HG03469 (cell line): ENCODE results near the gene GATAD2A.

Experiments
- ATAC-seq: cut with Tn5 transposase; IDR thresholded peaks from one replicate; pipeline ENCODE4 v1.9.1; 2021; ENCODE audit warnings: mild to moderate bottlenecking, moderate library complexity, moderate number of reproducible peaks; ENCODE audit not compliant: unreplicated experiment

Gene GATAD2A

DNA sequence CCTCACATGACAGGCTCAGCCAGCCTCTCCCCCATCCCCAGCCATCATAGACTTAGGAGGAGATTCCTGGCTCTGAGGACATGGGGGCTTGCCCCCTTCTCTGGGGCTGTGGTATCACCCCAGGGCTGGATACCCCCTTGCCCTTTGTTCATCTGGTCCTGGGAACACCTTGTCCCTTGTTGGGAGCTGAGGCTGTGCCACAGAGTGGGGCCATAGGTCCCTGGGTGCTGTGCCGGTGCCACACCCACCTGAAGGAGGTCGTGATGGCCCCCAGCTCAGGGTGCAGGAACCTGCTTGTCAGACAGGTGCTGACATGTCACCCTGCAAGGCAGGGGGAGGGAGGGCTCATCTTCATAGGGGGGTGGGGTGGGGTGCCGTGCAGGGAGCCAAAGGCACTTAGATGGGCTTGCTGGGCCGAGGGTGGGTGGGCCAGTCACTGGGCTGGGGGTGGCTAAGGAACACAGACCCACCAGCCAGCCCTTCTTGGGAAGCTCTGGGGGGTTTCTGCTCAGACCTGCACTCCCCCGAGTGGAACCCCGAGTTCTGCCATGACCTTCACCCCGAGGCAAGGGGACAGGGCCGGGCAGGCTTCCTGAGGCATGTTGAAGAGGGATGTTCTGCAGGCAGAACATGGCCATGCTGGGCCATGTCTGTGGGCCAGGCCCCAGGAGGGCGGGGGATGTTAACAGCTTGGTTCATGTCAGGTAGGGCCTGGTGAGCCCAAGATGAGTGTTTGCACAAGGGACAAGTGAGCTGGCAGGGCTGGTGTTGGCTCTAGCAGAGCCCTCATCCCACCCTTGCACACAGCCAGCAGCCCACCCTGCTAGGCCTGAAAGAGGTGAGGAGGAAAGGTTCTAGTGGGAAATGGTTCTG is 81.8 kb downstream of the GATAD2A start:
- ATAC-seq, result no peak

DNA sequence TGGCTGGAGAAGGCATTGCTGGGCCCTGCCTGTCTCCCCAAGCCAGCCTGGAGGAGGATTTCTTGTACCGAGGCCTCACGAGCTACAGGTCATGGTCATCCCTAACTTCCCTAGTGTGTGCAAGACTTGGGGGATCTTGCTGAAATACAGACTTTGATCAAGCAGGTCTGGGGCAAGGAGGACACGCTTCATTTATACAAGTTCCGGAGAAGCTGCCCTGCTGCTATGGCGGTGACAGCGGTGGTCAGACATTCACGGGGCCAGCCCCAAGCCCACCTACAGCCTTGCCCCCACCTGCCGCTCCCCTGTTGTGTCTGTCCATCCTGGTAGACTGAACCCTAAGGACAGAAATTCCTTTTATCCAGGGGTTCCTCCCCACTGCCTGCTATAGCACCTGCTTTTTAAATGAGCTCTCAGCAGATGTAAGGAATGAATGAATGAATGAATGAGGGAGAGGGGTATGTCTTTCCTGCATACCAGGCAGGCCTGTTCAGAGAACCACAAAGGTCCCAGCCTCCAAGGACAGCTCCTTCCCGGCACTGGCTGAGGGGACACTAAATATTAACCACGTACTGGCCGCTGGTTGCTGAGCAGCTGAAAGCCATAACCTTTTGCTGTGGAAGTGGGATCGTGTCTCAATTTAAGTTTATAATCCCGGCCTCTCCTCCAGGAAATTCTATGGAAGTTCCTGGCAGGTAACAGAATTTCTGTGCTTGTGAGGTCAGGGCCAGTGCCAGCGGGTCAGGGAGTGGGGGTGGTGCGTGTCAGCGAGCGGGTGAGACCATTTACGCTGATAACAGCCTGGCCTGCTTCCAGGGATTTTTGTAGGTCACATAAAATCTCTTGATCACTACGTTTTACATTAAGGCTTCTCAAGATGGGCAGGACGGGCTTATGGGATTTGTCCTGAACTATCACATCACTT is 82.7 kb downstream of the GATAD2A start:
- no peak for ATAC-seq

DNA sequence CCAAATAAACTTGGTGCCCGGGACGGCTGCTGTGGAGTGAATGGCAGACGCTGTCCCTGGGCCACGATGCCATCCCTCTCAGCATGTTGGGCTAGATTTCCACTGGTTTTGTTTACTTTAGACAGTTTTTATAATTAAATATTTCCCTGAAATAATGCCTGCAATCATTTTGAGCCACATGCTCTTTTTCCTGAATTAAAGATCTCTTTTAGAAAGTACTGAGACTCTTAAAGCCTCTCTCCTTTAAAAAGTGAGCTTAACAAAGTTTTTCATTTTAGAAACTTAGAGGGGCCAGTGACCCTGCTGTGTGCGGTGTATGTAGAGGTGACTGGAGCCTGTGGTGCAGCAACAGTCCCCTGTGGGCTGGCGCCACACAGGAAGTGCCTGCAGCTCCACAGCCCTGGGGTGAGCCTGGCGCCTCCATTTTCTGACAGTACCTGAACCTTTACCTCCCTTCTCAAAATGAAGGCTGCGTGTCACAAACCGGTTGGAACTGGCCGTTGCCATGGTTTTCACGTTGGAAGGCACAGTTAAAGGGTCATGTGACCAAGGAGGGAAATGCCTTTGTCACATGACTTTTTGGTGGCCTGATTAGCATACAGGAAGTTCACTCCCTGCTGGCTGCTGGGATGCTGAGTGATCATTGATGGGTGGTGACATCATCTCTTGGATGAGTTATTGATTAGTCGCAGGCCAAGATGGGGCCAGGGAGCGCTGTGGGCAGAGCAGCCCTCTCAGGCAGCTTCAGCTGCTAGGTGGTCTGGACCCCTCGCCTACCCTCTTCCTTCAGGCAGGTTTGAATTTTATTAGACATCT is 83.6 kb downstream of the GATAD2A start:
- peak; percentile 41 for ATAC-seq

DNA sequence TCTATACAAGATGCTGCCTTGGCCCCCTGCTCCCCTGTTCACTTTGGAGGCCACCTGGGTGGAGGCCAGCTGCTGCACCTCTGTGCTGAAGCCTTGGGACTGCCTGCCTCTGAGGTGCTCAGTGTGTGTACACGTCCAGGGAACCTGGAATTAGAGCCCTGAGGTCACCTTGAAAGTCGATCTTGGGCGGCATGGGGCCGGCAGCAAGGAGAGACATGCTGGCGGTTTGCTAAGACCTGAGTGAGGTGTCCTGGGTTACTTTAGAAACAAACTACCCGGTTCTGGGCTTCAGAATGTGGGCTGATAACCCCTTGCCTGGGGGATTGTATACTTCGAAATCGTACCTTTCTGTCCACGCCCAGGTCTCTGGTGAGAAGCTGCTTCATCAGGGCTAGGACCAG is 84.3 kb downstream of the GATAD2A start:
- ATAC-seq, result no peak

DNA sequence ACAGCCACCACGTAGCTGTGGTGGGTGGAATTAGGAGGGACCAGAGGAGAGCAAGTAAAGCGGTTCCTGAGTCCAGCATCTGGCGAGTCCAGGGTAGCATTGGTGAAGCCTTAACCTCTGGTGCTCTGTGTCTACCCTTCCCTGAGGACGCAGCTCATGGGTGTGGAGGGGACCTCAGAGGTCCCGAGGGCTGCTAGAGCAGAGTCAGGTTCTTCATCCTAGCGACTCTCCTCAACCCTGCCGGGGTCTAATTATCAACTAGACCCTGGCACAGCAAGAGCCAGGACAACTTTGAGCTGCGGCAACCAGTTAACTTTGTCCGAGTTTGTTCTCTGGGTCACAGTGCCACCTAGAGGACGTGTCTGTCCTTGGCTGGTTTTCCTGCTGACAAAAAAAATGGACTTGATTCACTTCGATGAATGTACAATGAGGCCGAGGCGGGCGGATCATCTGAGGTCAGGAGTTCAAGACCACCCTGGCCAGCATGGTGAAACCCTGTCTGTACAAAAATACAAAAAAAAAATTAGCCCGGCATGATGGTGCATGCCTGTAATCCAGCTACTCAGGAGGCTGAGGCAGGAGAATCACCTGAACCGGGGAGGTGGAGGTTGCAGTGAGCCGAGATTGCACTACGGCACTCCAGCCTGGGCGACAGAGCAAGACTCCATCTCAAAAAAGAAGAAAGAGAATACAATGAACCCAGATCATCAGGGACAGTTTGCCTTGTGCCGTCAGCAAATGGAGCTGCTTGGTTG is 84.9 kb downstream of the GATAD2A start:
- ATAC-seq, result peak; percentile 40

DNA sequence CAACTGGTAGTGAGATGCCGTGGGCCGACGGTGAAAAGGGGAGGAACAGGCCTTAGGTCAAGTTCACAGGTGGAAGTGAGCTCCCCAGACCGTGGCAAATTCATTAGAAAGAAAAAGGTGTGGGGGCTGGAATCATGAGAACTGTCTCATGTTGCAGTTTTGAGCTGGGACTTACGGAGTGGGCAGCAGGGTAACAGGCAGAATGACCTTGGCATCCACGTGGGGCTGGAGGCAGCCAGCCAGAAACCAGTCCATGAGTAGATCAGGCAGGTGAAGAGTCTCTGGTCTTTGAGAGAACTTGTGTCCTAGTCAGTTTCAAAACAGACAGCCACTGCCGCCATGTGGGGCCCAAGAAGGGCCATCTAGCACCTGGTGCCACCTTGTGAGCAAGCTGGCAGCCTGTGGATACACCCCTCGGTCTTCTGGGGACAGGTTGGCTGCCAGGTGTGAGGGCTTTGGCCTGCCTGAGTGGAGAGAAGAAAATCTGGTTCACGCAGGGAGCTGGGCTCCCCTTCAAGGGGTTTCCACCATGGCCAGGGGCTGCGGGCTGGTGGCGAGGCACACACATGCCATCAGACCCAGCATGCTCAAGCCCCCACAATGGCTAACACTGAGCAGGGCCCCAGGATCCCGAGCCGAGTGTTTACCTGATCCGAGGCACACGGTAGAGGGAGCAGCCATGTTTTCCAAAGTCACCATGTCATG is 86.0 kb downstream of the GATAD2A start:
- no peak for ATAC-seq

DNA sequence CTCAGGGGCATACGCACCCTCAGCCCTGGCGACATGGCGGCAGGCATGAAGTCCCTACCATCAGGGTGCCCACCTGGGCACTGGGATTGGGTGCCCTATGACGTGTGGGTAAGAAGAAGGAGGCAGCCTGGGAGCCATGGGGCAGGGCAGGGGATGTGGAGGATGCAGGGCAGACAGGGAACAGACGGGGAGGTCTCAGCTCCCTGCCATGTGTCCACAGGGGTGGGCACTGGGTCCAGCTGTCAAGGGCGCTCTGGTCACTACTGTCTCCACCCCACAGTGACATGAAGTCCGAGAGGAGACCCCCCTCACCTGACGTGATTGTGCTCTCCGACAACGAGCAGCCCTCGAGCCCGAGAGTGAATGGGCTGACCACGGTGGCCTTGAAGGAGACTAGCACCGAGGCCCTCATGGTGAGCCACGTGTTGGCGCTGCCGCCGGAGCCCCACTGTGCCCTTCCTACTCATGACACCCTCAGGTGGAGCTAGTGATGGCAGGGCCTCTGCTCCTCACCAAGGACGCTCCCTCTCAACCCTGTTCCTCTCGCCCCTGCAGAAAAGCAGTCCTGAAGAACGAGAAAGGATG is 86.6 kb downstream of the GATAD2A start:
- no peak for ATAC-seq

DNA sequence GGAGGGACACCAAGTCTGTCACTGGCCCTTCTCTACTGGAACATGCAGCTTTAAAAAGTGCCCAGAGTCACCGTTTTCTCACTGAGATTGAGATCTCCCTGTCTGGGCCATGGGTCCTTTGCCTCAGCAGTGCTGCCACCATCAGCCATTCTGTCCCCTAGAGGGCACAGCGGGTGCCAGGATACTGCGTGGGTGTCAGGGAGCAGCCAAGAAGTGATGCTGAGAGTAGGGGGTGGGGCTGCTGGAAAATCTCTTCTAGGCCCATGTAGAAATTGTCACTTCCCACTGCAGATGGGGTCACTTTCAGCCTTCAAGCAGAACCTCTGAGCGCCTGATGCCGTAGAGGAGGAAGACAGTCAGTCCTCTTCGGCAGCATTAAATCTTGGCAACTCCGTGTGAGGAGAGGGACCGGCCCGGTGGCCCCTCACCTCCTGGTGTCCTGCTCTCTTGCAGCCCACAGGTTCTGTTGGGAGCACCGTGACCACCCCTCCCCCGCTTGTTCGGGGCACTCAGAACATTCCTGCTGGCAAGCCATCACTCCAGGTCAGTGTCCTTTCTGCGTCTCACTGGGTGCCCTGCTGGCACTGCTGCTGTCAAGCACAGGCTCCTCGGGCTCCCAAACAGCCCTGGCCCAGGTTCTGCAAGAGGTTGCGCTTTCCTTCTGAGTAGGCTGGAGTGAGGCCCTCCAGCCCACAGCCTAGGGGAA is 88.5 kb downstream of the GATAD2A start:
- no peak for ATAC-seq

DNA sequence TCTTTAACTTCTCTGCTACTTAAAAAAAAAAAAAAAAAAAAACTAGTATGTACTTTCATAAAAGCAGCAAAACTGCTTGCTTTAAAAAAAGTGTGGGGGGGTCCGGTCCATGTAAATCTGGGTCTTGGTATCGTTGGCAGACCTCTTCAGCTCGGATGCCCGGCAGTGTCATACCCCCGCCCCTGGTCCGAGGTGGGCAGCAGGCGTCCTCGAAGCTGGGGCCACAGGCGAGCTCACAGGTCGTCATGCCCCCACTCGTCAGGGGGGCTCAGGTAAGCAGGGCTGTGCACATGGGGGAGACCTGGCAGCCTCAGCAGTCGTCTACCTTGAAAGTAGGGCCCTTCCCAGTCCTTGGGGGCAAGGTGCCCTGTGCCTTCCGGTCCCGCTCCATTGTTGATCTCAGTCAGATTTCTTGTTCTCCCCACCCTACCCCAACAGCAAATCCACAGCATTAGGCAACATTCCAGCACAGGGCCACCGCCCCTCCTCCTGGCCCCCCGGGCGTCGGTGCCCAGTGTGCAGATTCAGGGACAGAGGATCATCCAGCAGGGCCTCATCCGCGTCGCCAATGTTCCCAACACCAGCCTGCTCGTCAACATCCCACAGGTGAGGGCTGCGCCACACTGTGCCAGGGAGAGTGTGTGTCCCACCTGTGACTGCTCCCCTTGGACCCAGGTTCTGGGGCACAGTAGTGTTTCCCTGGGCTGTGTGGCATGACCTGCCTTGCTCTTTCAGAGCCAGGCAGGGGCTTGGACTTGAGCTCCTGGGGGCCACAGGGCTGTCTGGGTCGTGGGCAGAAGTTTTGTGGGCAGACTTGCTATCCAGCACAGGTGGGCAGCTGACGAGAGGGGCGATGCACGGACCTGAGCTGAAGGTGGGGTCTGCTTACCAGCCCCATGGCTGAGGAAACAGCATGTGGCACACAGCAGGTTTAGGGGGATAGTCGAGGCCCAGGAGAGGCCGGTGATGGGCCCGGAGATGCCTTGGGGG is 90.4 kb downstream of the GATAD2A start:
- ATAC-seq, result no peak

DNA sequence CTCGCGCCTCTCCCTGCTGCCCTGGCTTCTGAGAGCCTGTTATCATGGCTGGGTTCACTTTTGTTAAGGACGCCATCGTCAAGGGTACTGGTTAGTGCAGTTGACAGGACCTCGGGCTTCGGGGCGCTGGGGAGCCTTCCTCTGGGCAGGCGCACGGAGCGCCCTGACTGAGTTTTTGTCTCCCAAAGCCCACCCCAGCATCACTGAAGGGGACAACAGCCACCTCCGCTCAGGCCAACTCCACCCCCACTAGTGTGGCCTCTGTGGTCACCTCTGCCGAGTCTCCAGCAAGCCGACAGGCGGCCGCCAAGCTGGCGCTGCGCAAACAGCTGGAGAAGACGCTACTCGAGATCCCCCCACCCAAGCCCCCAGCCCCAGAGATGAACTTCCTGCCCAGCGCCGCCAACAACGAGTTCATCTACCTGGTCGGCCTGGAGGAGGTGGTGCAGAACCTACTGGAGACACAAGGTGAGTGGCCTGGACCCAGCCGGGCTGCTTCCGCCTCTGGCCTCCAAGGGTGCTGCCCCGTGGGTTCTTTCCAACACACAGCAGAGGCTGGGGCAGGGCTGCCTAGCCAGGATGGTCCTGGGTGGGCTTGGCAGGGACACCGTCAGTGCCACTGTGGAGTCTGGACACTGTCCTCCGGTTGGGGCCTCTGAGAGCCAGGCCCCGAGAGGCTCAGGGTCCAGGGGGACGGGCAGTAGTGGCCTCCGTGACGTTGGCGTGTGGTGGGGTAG is 92.9 kb downstream of the GATAD2A start:
- no peak for ATAC-seq

DNA sequence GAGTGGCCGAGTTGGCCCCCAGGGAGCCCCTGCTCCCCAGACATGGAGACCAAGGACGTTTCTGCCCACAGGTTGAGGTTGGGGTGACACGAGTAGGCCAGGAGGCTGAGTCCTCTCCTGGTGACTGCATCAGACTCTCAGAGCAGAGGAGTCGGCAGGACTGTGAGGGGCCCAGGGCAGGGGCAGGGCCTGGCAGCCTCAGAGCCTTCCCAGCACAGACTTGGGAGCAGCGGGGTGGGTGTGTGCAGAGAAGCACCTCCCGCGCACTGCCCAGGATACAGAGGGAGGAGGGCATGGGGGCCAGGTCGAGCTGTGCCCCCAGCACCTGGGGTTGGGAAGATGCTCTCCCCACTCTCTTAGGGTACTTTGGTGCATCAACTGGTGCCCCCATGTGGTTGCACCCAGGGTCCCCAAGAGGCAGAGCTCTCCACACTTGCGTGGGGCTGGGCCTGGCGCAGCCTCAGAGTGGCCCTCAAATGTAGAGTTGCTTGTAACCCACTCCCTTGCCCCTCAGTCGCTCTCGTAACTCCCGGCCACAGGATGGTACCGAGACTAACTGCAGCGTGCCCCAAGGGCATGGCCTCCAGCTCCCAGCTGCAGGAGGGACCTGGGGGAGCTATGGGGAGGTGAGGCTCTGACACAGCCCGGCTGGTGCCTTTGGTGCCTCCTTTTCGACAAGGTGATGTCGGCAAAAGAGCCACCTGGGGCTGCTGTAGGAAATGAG is 94.0 kb downstream of the GATAD2A start:
- ATAC-seq, result no peak

DNA sequence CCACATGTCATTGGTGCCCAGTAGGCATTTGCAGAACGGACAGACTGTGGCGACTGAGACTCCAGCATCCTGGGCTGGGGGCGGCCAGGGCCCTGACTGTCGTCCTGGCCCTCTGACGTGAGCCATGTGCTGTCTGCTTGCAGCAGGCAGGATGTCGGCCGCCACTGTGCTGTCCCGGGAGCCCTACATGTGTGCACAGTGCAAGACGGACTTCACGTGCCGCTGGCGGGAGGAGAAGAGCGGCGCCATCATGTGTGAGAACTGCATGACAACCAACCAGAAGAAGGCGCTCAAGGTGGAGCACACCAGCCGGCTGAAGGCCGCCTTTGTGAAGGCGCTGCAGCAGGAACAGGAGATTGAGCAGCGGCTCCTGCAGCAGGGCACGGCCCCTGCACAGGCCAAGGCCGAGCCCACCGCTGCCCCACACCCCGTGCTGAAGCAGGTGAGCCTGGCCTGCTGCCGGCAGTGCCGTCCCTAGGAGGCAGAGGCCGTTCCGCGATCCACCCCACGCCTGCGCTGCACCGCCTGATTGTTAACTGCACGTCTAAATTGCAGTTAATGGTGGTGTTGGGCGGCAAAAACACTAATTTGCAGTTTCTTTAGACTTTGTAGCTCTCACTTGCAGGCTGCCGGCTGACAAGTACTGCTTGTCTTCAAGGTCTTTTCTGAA is 95.6 kb downstream of the GATAD2A start:
- ATAC-seq, result no peak

DNA sequence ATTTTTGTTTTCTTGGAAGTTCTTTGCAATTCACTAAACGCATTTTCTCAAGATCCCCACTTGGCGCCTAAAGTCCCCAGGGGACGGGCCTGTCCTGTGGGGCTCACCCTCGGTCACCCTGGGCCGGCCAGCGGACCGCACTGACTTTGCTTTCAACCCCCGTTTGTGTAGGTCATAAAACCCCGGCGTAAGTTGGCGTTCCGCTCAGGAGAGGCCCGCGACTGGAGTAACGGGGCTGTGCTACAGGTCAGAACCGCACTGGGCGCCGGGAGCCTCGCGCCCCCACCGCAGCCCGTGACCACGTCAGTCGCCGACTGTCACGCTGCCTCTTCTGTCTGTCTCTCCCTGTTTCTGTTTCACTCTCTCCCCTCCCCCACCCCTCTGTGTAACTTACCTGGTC is 96.3 kb downstream of the GATAD2A start:
- ATAC-seq, result no peak

DNA sequence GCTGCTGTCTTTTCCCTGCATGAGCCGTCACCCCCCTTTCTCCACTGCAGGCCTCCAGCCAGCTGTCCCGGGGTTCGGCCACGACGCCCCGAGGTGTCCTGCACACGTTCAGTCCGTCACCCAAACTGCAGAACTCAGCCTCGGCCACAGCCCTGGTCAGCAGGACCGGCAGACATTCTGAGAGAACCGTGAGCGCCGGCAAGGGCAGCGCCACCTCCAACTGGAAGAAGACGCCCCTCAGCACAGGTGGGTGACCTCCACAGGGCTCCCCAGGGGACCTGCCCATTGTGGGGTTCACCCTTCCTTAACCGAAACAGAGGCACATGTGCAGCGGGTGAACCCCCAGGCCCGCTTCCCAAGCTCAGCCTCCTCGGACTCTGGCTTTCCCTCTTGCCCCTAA is 96.8 kb downstream of the GATAD2A start:
- no peak for ATAC-seq

DNA sequence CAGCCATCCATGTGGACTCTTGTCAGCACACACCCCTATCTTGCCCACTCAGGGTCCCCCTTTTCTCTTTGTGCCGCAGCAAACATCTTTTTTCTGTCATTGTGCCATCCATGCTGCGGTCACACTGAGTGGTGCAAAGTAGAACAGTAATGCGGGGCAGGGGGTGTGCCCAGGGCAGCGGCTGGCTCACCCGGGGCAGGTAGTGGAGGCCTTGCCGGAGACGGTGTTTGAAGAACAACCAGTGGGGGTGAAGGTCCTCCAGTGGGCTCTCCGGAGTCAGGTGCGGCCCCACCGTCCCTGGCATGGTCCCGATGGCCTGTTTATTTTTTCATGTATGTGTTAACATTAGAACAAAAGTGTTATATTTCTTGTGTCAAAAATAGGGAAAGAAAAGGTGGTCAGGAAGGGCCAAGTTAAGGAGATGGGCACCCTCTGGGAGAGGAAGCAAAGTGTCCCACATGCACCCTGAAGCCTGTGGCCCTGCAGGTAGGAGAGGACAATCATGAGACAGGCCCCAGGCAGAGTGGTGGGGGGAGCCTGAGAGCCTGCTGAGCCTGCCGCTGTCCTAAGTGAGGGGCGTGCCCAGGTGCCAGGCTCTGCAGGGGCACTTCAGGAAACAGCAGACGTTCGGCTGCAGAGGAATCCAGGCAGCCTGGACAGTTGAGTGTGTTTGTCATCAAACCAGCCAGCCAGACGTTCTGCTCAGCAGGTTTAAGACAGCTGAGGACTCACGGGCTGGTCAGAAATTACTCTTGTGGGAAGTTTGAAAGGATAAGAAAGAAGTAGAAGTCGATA is 97.5 kb downstream of the GATAD2A start:
- ATAC-seq, result no peak
